ENCODE results near the gene CDK5R2. TPM values are rescaled to one million over a fixed set of nuclear protein-coding genes. Genes with fewer than 3 reads are reported as not detected.

The CDK5R2 gene
- total RNA-seq, 6 donors from 2014 or later, result not detected

DNA sequence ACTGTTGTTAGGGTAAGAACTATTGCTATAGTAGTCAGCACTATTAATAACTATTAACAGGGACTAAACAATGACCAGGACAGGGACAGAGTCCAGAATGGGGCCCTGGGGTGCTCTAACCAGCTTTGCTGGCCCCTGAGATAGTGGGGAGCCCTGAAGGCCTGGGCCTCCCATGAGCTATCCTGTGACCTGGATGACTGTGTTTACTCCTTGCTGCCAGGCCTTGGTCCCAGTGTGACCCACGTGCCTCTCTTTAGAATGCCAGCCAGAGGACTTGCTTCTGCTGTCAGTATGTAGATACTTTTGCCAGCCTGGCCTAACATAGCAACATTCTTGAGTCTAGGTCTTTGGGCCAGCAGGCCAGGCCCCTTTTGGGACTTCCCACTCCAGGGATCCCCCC lies 11.4 kb downstream of the CDK5R2 start:
- H3K27me3 ChIP-seq, result no peaks in the 10 kb centered on the region

GRCh38 chr2:218975060-218975777 lies 15.8 kb downstream of the CDK5R2 start:
- Histone ChIP-seq H3K27me3 (peaks cover 0 to 16% (median 2%) of the 10 kb centered on the region in 4 donors), H3K27ac (no peak overlapping the region), H3K36me3 (no peaks in the 10 kb centered on the region), H3K4me3 (no peak overlapping the region), H3K4me1 (peaks cover 5 to 6% (median 6%) of the 10 kb centered on the region in 4 donors), H3K9me3 (no peaks in the 10 kb centered on the region)
- 68% methylated on average over 4 of the region's 4 CpGs for WGBS, 2 donors
- ATAC-seq (ENCODE audit: low FRiP score in 2 of 2) (no peak), DNase-seq (no peak)
- TF ChIP-seq EP300 (IDR thresholded peaks at IDR 0.05), result no peak

More for the DNA sequence above, 11.4 kb downstream of the CDK5R2 start:
- no peaks in the 10 kb centered on the region for H3K9me3 ChIP-seq
- no peak overlapping the region for H3K4me3 ChIP-seq
- no peak overlapping the region for H3K27ac ChIP-seq
- TF ChIP-seq POLR2A (IDR thresholded peaks at IDR 0.05), result no peak
- TF ChIP-seq EP300 (IDR thresholded peaks at IDR 0.05), result no peak
- TF ChIP-seq CTCF (IDR thresholded peaks at IDR 0.05), result no peak
- no peak for TF ChIP-seq POLR2AphosphoS5 (IDR thresholded peaks at IDR 0.05)
- no peaks in the 10 kb centered on the region for H3K36me3 ChIP-seq
- H3K4me1 ChIP-seq, result no peaks in the 10 kb centered on the region
- ATAC-seq (ENCODE audit: low FRiP score in 2 of 2) (no peak), DNase-seq (no peak)
- 20 to 22% methylated on average over 1 of the region's 1 CpG for WGBS, 2 donors

GRCh38 chr2:218979846-218980734 lies 20.6 kb downstream of the CDK5R2 start:
- no peak overlapping the region for H3K27ac ChIP-seq
- H3K4me3 ChIP-seq, result peak overlapping the region in 2 of 4 donors; percentile 13 to 17
- peak; percentile 88 to 91 for ATAC-seq (ENCODE audit: low FRiP score in 2 of 2)
- H3K36me3 ChIP-seq, result no peaks in the 10 kb centered on the region
- 2% methylated on average over 29 to 32 of the region's 39 CpGs for WGBS, 2 donors
- no peak for TF ChIP-seq EP300 (IDR thresholded peaks at IDR 0.05)
- TF ChIP-seq CTCF (IDR thresholded peaks at IDR 0.05), result peak; percentile 79 to 93 (median 88)
- peaks cover 3 to 62% (median 41%) of the 10 kb centered on the region in 4 donors for H3K27me3 ChIP-seq
- DNase-seq, result peak; percentile 76 to 95
- H3K4me1 ChIP-seq, result peaks cover 35 to 47% (median 40%) of the 10 kb centered on the region in 4 donors
- no peaks in the 10 kb centered on the region for H3K9me3 ChIP-seq

GRCh38 chr2:218980735-218981389 lies 21.4 kb downstream of the CDK5R2 start:
- Histone ChIP-seq H3K27ac (no peak overlapping the region), H3K27me3 (peaks cover 3 to 70% (median 49%) of the 10 kb centered on the region in 4 donors), H3K4me1 (peaks cover 41 to 53% (median 46%) of the 10 kb centered on the region in 4 donors), H3K36me3 (no peaks in the 10 kb centered on the region), H3K4me3 (peak overlapping the region in 1 of 4 donors; percentile 9), H3K9me3 (no peaks in the 10 kb centered on the region)
- 4 to 6% methylated on average over 24 to 25 of the region's 26 CpGs for WGBS, 2 donors
- DNase-seq, result peak in 1 of 2 donors; percentile 75
- no peak for ATAC-seq (ENCODE audit: low FRiP score in 2 of 2)
- no peak for TF ChIP-seq POLR2AphosphoS5 (IDR thresholded peaks at IDR 0.05)
- TF ChIP-seq EP300 (IDR thresholded peaks at IDR 0.05), result no peak
- TF ChIP-seq POLR2A (IDR thresholded peaks at IDR 0.05), result no peak
- no peak for TF ChIP-seq CTCF (IDR thresholded peaks at IDR 0.05)

Data from upper lobe of left lung (tissue), 6 donors.